ENCODE measurements around the gene LINGO4.

LINGO4 gene

GRCh38 chr1:151849871-151850270 lies 44.7 kb upstream of the LINGO4 start:
- no peak for DNase-seq (ENCODE audit: low read depth)
- TF ChIP-seq MYC (IDR thresholded peaks at IDR 0.05; ENCODE audit: low read depth, low read length) (no peak), CTCF (IDR thresholded peaks at IDR 0.05; ENCODE audit: low read depth, low read length) (no peak), POLR2A (IDR thresholded peaks at IDR 0.05; ENCODE audit: extremely low read depth, insufficient read length) (no peak), MAX (IDR thresholded peaks at IDR 0.05; ENCODE audit: low read depth, low read length) (no peak)
- H3K4me3 ChIP-seq (ENCODE audit: low read depth, low read length), result no peak overlapping the region

- no peak overlapping the region for H3K4me3 ChIP-seq (ENCODE audit: low read depth, low read length)
- TF ChIP-seq CTCF (IDR thresholded peaks at IDR 0.05; ENCODE audit: low read depth, low read length) (no peak), POLR2A (IDR thresholded peaks at IDR 0.05; ENCODE audit: extremely low read depth, insufficient read length) (no peak), MYC (IDR thresholded peaks at IDR 0.05; ENCODE audit: low read depth, low read length) (no peak), MAX (IDR thresholded peaks at IDR 0.05; ENCODE audit: low read depth, low read length) (no peak)
Observed at GRCh38 chr1:151849126-151849525, 43.9 kb upstream of the LINGO4 start.

GRCh38 chr1:151847867-151848596 lies 42.8 kb upstream of the LINGO4 start:
- TF ChIP-seq MAX (IDR thresholded peaks at IDR 0.05; ENCODE audit: low read depth, low read length) (no peak), MYC (IDR thresholded peaks at IDR 0.05; ENCODE audit: low read depth, low read length) (no peak), POLR2A (IDR thresholded peaks at IDR 0.05; ENCODE audit: extremely low read depth, insufficient read length) (no peak), CTCF (IDR thresholded peaks at IDR 0.05; ENCODE audit: low read depth, low read length) (no peak)
- H3K4me3 ChIP-seq (ENCODE audit: low read depth, low read length), result no peak overlapping the region
- DNase-seq (ENCODE audit: low read depth), result no peak

More at GRCh38 chr1:151849126-151849525, 43.9 kb upstream of the LINGO4 start:
- no peak for DNase-seq (ENCODE audit: low read depth)

GRCh38 chr1:151846686-151847237 lies 41.5 kb upstream of the LINGO4 start:
- no peak overlapping the region for H3K4me3 ChIP-seq (ENCODE audit: low read depth, low read length)
- no peak for TF ChIP-seq MYC (IDR thresholded peaks at IDR 0.05; ENCODE audit: low read depth, low read length)
- DNase-seq (ENCODE audit: low read depth), result no peak

GRCh38 chr1:151846062-151846568 lies 40.9 kb upstream of the LINGO4 start:
- TF ChIP-seq CTCF (IDR thresholded peaks at IDR 0.05; ENCODE audit: low read depth, low read length), result no peak
- no peak for TF ChIP-seq POLR2A (IDR thresholded peaks at IDR 0.05; ENCODE audit: extremely low read depth, insufficient read length)
- no peak for TF ChIP-seq MYC (IDR thresholded peaks at IDR 0.05; ENCODE audit: low read depth, low read length)
- TF ChIP-seq MAX (IDR thresholded peaks at IDR 0.05; ENCODE audit: low read depth, low read length), result no peak; the same call in 1 of the 2 replicates
- DNase-seq (ENCODE audit: low read depth), result peak; percentile 55
- H3K4me3 ChIP-seq (ENCODE audit: low read depth, low read length), result no peak overlapping the region

- DNase-seq (ENCODE audit: low read depth), result no peak
- TF ChIP-seq POLR2A (IDR thresholded peaks at IDR 0.05; ENCODE audit: extremely low read depth, insufficient read length) (no peak), CTCF (IDR thresholded peaks at IDR 0.05; ENCODE audit: low read depth, low read length) (no peak), MYC (IDR thresholded peaks at IDR 0.05; ENCODE audit: low read depth, low read length) (no peak), MAX (IDR thresholded peaks at IDR 0.05; ENCODE audit: low read depth, low read length) (no peak)
- H3K4me3 ChIP-seq (ENCODE audit: low read depth, low read length), result no peak overlapping the region
Observed at GRCh38 chr1:151843398-151843797, 38.2 kb upstream of the LINGO4 start.

All from NB4 (cell line).